Breast epithelium (tissue), 3 donors: Measurements from ENCODE around the gene HHLA2.

Experiments
- CTCF ChIP-seq, 3 donors: fragments of 450-650 bp; IDR thresholded peaks; one replicate each; pipeline ENCODE4 v1.5.1; 2016 to 2017; ENCODE audit warnings: antibody characterized with exemption in 3 of 3, mild to moderate bottlenecking in 3 of 3, moderate library complexity in 3 of 3
- POLR2A ChIP-seq: fragments of 450-650 bp; IDR thresholded peaks from one replicate; pipeline ENCODE4 v1.6.1; 2016; ENCODE audit warnings: antibody characterized with exemption, mild to moderate bottlenecking, moderate library complexity
- POLR2AphosphoS5 ChIP-seq, 3 donors: sonication (generic); formaldehyde crosslinking; IDR thresholded peaks; one replicate each; pipeline ENCODE4 v1.6.1; 2017; ENCODE audit warnings: antibody characterized with exemption in 3 of 3

GRCh38 chr3:108352176-108352575 lies 55.8 kb downstream of the HHLA2 start:
- TF ChIP-seq POLR2AphosphoS5 (IDR thresholded peaks at IDR 0.05), result no peak
- TF ChIP-seq CTCF (IDR thresholded peaks at IDR 0.05), result no peak
- TF ChIP-seq POLR2A, result no peak
